CD14-positive monocyte (primary cell): ENCODE data around the gene SLC10A7. TPM values are rescaled to one million over a fixed set of nuclear protein-coding genes. Genes with fewer than 3 reads are reported as not detected.
A peak's percentile ranks its signal among the peaks of the same experiment; 100 is the strongest.

ENCODE experiments used
- DNase-seq, 3 donors: peaks; one replicate each; pipeline ENCODE4 v3.0.0-alpha.2; 2011 to 2022
- H2AFZ ChIP-seq: 2 replicates; pipeline ENCODE4 v1.6.0; 2012; ENCODE audit warnings: mild to moderate bottlenecking, low read depth, low read length, inconsistent platforms; ENCODE audit not compliant: insufficient read depth, poor library complexity, severe bottlenecking
- H3K27ac ChIP-seq, 2 donors: 1 replicate in 1 of 2; 2 replicates in 1 of 2; pipeline ENCODE4 v1.5.1; 2012 to 2013; ENCODE audit warnings: low read length in 2 of 2, control low read depth in 1 of 2, inconsistent platforms in 1 of 2, low read depth in 1 of 2, mild to moderate bottlenecking in 1 of 2
- H3K27me3 ChIP-seq, 2 donors: one replicate each; pipeline versions ENCODE4 v1.6.0 to v1.6.1; 2011 to 2013; ENCODE audit warnings: low read length in 2 of 2; ENCODE audit not compliant: control insufficient read depth in 2 of 2, insufficient read depth in 2 of 2
- H3K36me3 ChIP-seq, 2 donors: replicated peaks in 1 of 2; 1 replicate in 1 of 2; 2 replicates in 1 of 2; pipeline versions ENCODE4 v1.5.1 to v1.6.1; 2012 to 2013; ENCODE audit warnings: low read length in 2 of 2, control low read depth in 1 of 2, inconsistent platforms in 1 of 2, mild to moderate bottlenecking in 1 of 2; ENCODE audit not compliant: insufficient read depth in 2 of 2, control insufficient read depth in 1 of 2
- H3K4me1 ChIP-seq, 2 donors: 1 replicate in 1 of 2; 2 replicates in 1 of 2; pipeline versions ENCODE4 v1.5.1 to v1.6.1; 2012 to 2013; ENCODE audit warnings: low read length in 2 of 2, control low read depth in 1 of 2, inconsistent platforms in 1 of 2, mild to moderate bottlenecking in 1 of 2, moderate library complexity in 1 of 2; ENCODE audit not compliant: insufficient read depth in 2 of 2, control insufficient read depth in 1 of 2
- H3K4me2 ChIP-seq: replicated peaks from 2 replicates; pipeline ENCODE3; 2012; ENCODE audit warnings: low read length, moderate library complexity, mild to moderate bottlenecking; ENCODE audit not compliant: poor library complexity, severe bottlenecking; ENCODE audit errors: extremely low read depth
- H3K4me3 ChIP-seq, 3 experiments: fragments of 200-600 bp in 1 of 3; sonication (generic) in 1 of 3; replicated peaks in 1 of 3; 1 replicate in 2 of 3; 2 replicates in 1 of 3; pipeline ENCODE4 v1.5.1; 2011 to 2013; ENCODE audit warnings: low read length in 3 of 3, mild to moderate bottlenecking in 3 of 3, control low read depth in 2 of 3, low read depth in 2 of 3, inconsistent platforms in 1 of 3, moderate library complexity in 1 of 3
- H3K79me2 ChIP-seq: 2 replicates; pipeline ENCODE4 v1.6.0; 2012; ENCODE audit warnings: mild to moderate bottlenecking, control low read depth, inconsistent platforms, low read length, moderate library complexity; ENCODE audit not compliant: insufficient read depth
- H3K9ac ChIP-seq: 2 replicates; pipeline ENCODE4 v1.6.0; 2017; ENCODE audit warnings: low read length, mild to moderate bottlenecking; ENCODE audit not compliant: insufficient read depth, poor library complexity, severe bottlenecking
- H3K9me3 ChIP-seq, 2 donors: replicated peaks in 1 of 2; 1 replicate in 1 of 2; 2 replicates in 1 of 2; pipeline versions ENCODE4 v1.5.1 to v1.6.1; 2012 to 2013; ENCODE audit warnings: low read length in 2 of 2, control low read depth in 1 of 2; ENCODE audit not compliant: control insufficient read depth in 1 of 2, insufficient read depth in 1 of 2
- H4K20me1 ChIP-seq: 2 replicates; pipeline ENCODE4 v1.6.0; 2012; ENCODE audit warnings: mild to moderate bottlenecking, low read length, control low read depth, moderate library complexity; ENCODE audit not compliant: insufficient read depth
- H3K27ac Mint-ChIP-seq, 7 donors: one replicate each; pipeline ENCODE4 v1.8.0; 2020; ENCODE audit warnings: mild to moderate bottlenecking in 7 of 7, mixed read lengths in 7 of 7, moderate library complexity in 6 of 7, inconsistent platforms in 2 of 7
- H3K27me3 Mint-ChIP-seq, 3 donors: one replicate each; pipeline ENCODE4 v1.8.0; 2021 to 2022; ENCODE audit warnings: low read depth in 3 of 3, mild to moderate bottlenecking in 3 of 3, mixed read lengths in 3 of 3, moderate library complexity in 3 of 3, inconsistent platforms in 1 of 3
- H3K36me3 Mint-ChIP-seq, 2 donors: one replicate each; pipeline ENCODE4 v1.8.0; 2020; ENCODE audit warnings: mixed read lengths in 2 of 2, inconsistent platforms in 1 of 2, mild to moderate bottlenecking in 1 of 2
- H3K4me1 Mint-ChIP-seq: one replicate; pipeline ENCODE4 v1.8.0; 2020; ENCODE audit warnings: mild to moderate bottlenecking, mixed read lengths
- H3K4me3 Mint-ChIP-seq, 2 donors: one replicate each; pipeline ENCODE4 v1.8.0; 2020; ENCODE audit warnings: mild to moderate bottlenecking in 2 of 2, mixed read lengths in 2 of 2, moderate library complexity in 1 of 2
- H3K9me3 Mint-ChIP-seq, 7 donors: one replicate each; pipeline ENCODE4 v1.8.0; 2020 to 2022; ENCODE audit warnings: mixed read lengths in 7 of 7, mild to moderate bottlenecking in 6 of 7, moderate library complexity in 6 of 7, inconsistent platforms in 2 of 7
- CTCF ChIP-seq: fragments of 200-600 bp; IDR thresholded peaks from one replicate; pipeline ENCODE4 v1.8.0; 2022; ENCODE audit warnings: antibody characterized with exemption, mild to moderate bottlenecking
- WGBS: methylation state at CpG from one replicate; pipeline ENCODE4 v1.1.5; 2013; ENCODE audit warnings: missing lambda C conversion rate; ENCODE audit not compliant: insufficient coverage; 5-methylcytosine and 5-hydroxymethylcytosine counted together
- intact Hi-C, 2 donors: fragments of 100-400 bp; cut with micrococcal nuclease; formaldehyde crosslinking; loops; one replicate each; pipeline versions ENCODE4 v1.15.0 to v1.15.1; 2023
- polyA plus RNA-seq, 3 donors: library from polyadenylated mRNA; depleted of rRNA in 1 of 3; unstranded in 2 of 3; stranded (reverse) in 1 of 3; fragments of 300-500 nt in 2 of 3; fragments of >200 nt in 1 of 3; fragmentation: Illumina TruSeq in 2 of 3; gene quantifications; 1 replicate in 2 of 3; 2 replicates in 1 of 3; pipeline ENCODE4 v1.2.3, GENCODE V29; 2012 to 2021

Gene SLC10A7
- polyA plus RNA-seq, 3 donors, result 6.6 to 8.3 (median 6.8) TPM

GRCh38 chr4:146334862-146335449, 186.8 kb downstream of the SLC10A7 start:
- intact Hi-C loops, result no loop called here
- H3K4me1 Mint-ChIP-seq, result peaks cover 10% of the 10 kb centered on the region
- no peaks in the 10 kb centered on the region for H3K27me3 ChIP-seq
- no peaks in the 10 kb centered on the region for H3K79me2 ChIP-seq
- TF ChIP-seq CTCF, result no peak
- no peaks in the 10 kb centered on the region for H3K36me3 ChIP-seq
- H3K27ac ChIP-seq, result no peak overlapping the region
- DNase-seq, result no peak
- H3K27ac Mint-ChIP-seq, result no peak overlapping the region
- peaks cover 5 to 16% of the 10 kb centered on the region in 2 donors for H3K4me1 ChIP-seq
- H3K27me3 Mint-ChIP-seq, result no peaks in the 10 kb centered on the region
- no peaks in the 10 kb centered on the region for H3K9me3 Mint-ChIP-seq
- H4K20me1 ChIP-seq, result no peaks in the 10 kb centered on the region
- H3K9me3 ChIP-seq, result no peaks in the 10 kb centered on the region
- H3K4me3 Mint-ChIP-seq, result no peak overlapping the region
- WGBS, result 91% methylated on average over 4 of the region's 4 CpGs
- no peak overlapping the region for H2AFZ ChIP-seq
- H3K4me2 ChIP-seq, result no peak overlapping the region
- H3K36me3 Mint-ChIP-seq, result no peaks in the 10 kb centered on the region
- no peak overlapping the region for H3K9ac ChIP-seq
- H3K4me3 ChIP-seq, result no peak overlapping the region

- H3K4me3 ChIP-seq, result peak overlapping the region in 1 of 3 experiments; percentile 45
- TF ChIP-seq CTCF, result no peak
- H3K9ac ChIP-seq, result no peak overlapping the region
Observed at GRCh38 chr4:146333895-146334262, 187.9 kb downstream of the SLC10A7 start.

More at GRCh38 chr4:146333895-146334262, 187.9 kb downstream of the SLC10A7 start:
- no peaks in the 10 kb centered on the region for H3K36me3 Mint-ChIP-seq
- H4K20me1 ChIP-seq, result no peaks in the 10 kb centered on the region
- no peaks in the 10 kb centered on the region for H3K27me3 ChIP-seq
- no peak overlapping the region for H2AFZ ChIP-seq
- no peaks in the 10 kb centered on the region for H3K79me2 ChIP-seq
- H3K36me3 ChIP-seq, result no peaks in the 10 kb centered on the region
- intact Hi-C loops, result no loop called here
- no peak overlapping the region for H3K4me3 Mint-ChIP-seq
- no peak for DNase-seq
- no peaks in the 10 kb centered on the region for H3K27me3 Mint-ChIP-seq
- H3K27ac Mint-ChIP-seq, result no peak overlapping the region
- no peaks in the 10 kb centered on the region for H3K9me3 ChIP-seq
- peak overlapping the region; percentile 44 for H3K4me2 ChIP-seq
- H3K9me3 Mint-ChIP-seq, result no peaks in the 10 kb centered on the region
- H3K27ac ChIP-seq, result peak overlapping the region in 1 of 2 donors; percentile 37
- WGBS, result 100% methylated on average over 1 of the region's 2 CpGs
- H3K4me1 Mint-ChIP-seq, result peaks cover 12% of the 10 kb centered on the region
- peaks cover 5 to 18% of the 10 kb centered on the region in 2 donors for H3K4me1 ChIP-seq
